GM23248 (cell line): ENCODE data around the gene MEGF11. TPM values are rescaled to one million over a fixed set of nuclear protein-coding genes. Genes with fewer than 3 reads are reported as not detected.
A peak's percentile ranks its signal among the peaks of the same experiment; 100 is the strongest.

ENCODE experiments used
- DNase-seq: peaks from one replicate; pipeline ENCODE4 v3.0.0-alpha.2; 2015
- H2AFZ ChIP-seq: fragments of 200-600 bp; sonication (generic); 2 replicates; pipeline ENCODE4 v1.6.1; 2016; ENCODE audit warnings: antibody characterized with exemption
- H3F3A ChIP-seq: fragments of 200-600 bp; sonication (generic); 2 replicates; pipeline ENCODE4 v1.6.1; 2016; ENCODE audit warnings: mild to moderate bottlenecking, antibody characterized with exemption, mixed run types; ENCODE audit not compliant: insufficient read depth
- H3K27ac ChIP-seq: fragments of 200-600 bp; sonication (generic); 2 replicates; pipeline ENCODE4 v1.5.1; 2016; ENCODE audit warnings: mild to moderate bottlenecking
- H3K27me3 ChIP-seq: fragments of 200-600 bp; sonication (generic); replicated peaks from 2 replicates; pipeline ENCODE4 v1.6.1; 2016; ENCODE audit warnings: mild to moderate bottlenecking; ENCODE audit not compliant: insufficient read depth
- H3K36me3 ChIP-seq: fragments of 200-600 bp; sonication (generic); 2 replicates; pipeline ENCODE4 v1.6.1; 2016; ENCODE audit warnings: low read depth, mild to moderate bottlenecking
- H3K4me1 ChIP-seq: fragments of 200-600 bp; sonication (generic); 2 replicates; pipeline ENCODE4 v1.6.1; 2016; ENCODE audit warnings: mild to moderate bottlenecking; ENCODE audit not compliant: insufficient read depth
- H3K4me2 ChIP-seq: fragments of 200-600 bp; sonication (generic); one replicate; pipeline ENCODE4 v1.6.1; 2016; ENCODE audit warnings: mild to moderate bottlenecking; ENCODE audit not compliant: unreplicated experiment
- H3K4me3 ChIP-seq: fragments of 200-600 bp; sonication (generic); 2 replicates; pipeline ENCODE4 v1.5.1; 2016; ENCODE audit warnings: mild to moderate bottlenecking
- H3K79me2 ChIP-seq: fragments of 200-600 bp; sonication (generic); 2 replicates; pipeline ENCODE4 v1.6.1; 2016; ENCODE audit warnings: mild to moderate bottlenecking; ENCODE audit not compliant: insufficient read depth
- H3K9ac ChIP-seq: fragments of 200-600 bp; sonication (generic); 2 replicates; pipeline ENCODE4 v1.6.1; 2016; ENCODE audit warnings: mild to moderate bottlenecking
- H3K9me2 ChIP-seq: fragments of 200-600 bp; sonication (generic); 2 replicates; pipeline ENCODE4 v1.6.1; 2016; ENCODE audit warnings: mixed run types, mild to moderate bottlenecking, moderate library complexity; ENCODE audit not compliant: insufficient read depth
- H3K9me3 ChIP-seq: fragments of 200-600 bp; sonication (generic); one replicate; pipeline ENCODE4 v1.6.1; 2017; ENCODE audit warnings: low read depth
- H4K20me1 ChIP-seq: fragments of 200-600 bp; sonication (generic); 2 replicates; pipeline ENCODE4 v1.6.0; 2016; ENCODE audit not compliant: insufficient read depth
- EZH2 ChIP-seq: fragments of 200-600 bp; sonication (generic); IDR thresholded peaks from 2 replicates; pipeline ENCODE4 v1.6.1; 2018; ENCODE audit warnings: antibody characterized with exemption, mild to moderate bottlenecking; ENCODE audit not compliant: insufficient read depth, poor library complexity, severe bottlenecking
- EZH2phosphoT487 ChIP-seq: fragments of 200-600 bp; sonication (generic); IDR thresholded peaks from 2 replicates; pipeline ENCODE4 v1.6.1; 2018; ENCODE audit warnings: antibody characterized with exemption, moderate library complexity, mild to moderate bottlenecking, low read depth; ENCODE audit not compliant: insufficient read depth
- WGBS, 2 experiments: methylation state at CpG; one replicate each; pipeline ENCODE4 v1.1.6; 2015 to 2017; ENCODE audit warnings: low lambda C conversion rate in 2 of 2, low coverage in 1 of 2; ENCODE audit errors: missing lambda C conversion rate in 2 of 2; 5-methylcytosine and 5-hydroxymethylcytosine counted together
- in situ Hi-C: fragments of 300-500 bp; cut with MboI; formaldehyde crosslinking; loops from 2 replicates; pipeline ENCODE4 v1.15.0; 2020
- polyA plus RNA-seq: library from polyadenylated mRNA; unstranded; fragments of >200 nt; fragmentation: Nextera tagmentation; extraction: Ambion mirVana; gene quantifications from 2 replicates; pipeline ENCODE4 v1.2.1, GENCODE V29; 2016
- total RNA-seq: library from RNA; depleted of rRNA; stranded (reverse); fragments of >200 nt; shearing (Covaris generic); gene quantifications from 2 replicates; pipeline ENCODE4 v1.2.3, GENCODE V29; 2014

Gene MEGF11
- total and polyA plus RNA-seq, 2 experiments from 2014 or later = 0.14 TPM; not detected in 1

DNA sequence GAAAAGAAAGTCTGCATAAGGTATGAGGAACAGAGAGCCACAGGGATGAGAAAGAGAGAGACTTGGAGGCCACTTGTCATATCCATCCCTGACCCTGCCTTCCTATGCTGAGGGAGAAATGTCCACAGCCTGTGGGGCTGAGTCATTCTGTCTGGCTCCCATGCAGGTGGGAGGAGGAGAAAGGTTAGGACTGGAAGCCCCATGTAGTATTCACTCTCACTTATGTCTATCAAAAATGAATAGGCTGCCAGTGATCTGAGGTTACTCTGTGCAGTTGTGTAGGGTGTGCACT, 313.0 kb downstream of the MEGF11 start:
- TF ChIP-seq EZH2 = no peak
- no peak for TF ChIP-seq EZH2phosphoT487
- Histone ChIP-seq H4K20me1 (no peaks in the 10 kb centered on the region), H3K4me1 (peaks cover 18% of the 10 kb centered on the region), H3K9ac (no peak overlapping the region), H3K9me3 (no peaks in the 10 kb centered on the region), H3K36me3 (no peaks in the 10 kb centered on the region), H3K9me2 (no peaks in the 10 kb centered on the region), H3K79me2 (no peaks in the 10 kb centered on the region), H2AFZ (no peak overlapping the region), H3K4me2 (peak overlapping the region; percentile 20), H3K4me3 (no peak overlapping the region), H3F3A (peaks cover 11% of the 10 kb centered on the region), H3K27me3 (peaks cover 7% of the 10 kb centered on the region), H3K27ac (no peak overlapping the region)
- DNase-seq = peak; percentile 53
- in situ Hi-C loops = no loop called here

- Histone ChIP-seq H3K36me3 (no peaks in the 10 kb centered on the region), H3K27ac (no peak overlapping the region; the same call in 1 of the 2 replicates), H3K4me2 (peak overlapping the region; percentile 20), H3K9me3 (no peaks in the 10 kb centered on the region), H2AFZ (no peak overlapping the region), H3K4me1 (peaks cover 18% of the 10 kb centered on the region), H3K27me3 (peaks cover 7% of the 10 kb centered on the region), H3K79me2 (no peaks in the 10 kb centered on the region), H3K9ac (no peak overlapping the region), H3K4me3 (no peak overlapping the region), H4K20me1 (no peaks in the 10 kb centered on the region), H3K9me2 (no peaks in the 10 kb centered on the region), H3F3A (peaks cover 11% of the 10 kb centered on the region)
- TF ChIP-seq EZH2 (no peak), EZH2phosphoT487 (0 out of 2 replicates have a peak, but pooled peaks have one; percentile 45)
- DNase-seq = peak; percentile 95
- 27% methylated on average over 10 of the region's 10 CpGs for WGBS, 2 experiments
- in situ Hi-C loops = no loop called here
These were observed 313.5 kb downstream of the MEGF11 start for GRCh38 chr15:65939901-65940617.

- in situ Hi-C loops = no loop called here
- Histone ChIP-seq H3K9me3 (no peaks in the 10 kb centered on the region), H3K36me3 (no peaks in the 10 kb centered on the region), H3F3A (peaks cover 11% of the 10 kb centered on the region), H2AFZ (no peak overlapping the region), H3K4me2 (no peak overlapping the region), H3K27ac (no peak overlapping the region), H3K79me2 (no peaks in the 10 kb centered on the region), H3K4me1 (peaks cover 18% of the 10 kb centered on the region), H3K27me3 (peaks cover 7% of the 10 kb centered on the region), H3K4me3 (no peak overlapping the region), H4K20me1 (no peaks in the 10 kb centered on the region), H3K9me2 (no peaks in the 10 kb centered on the region), H3K9ac (no peak overlapping the region)
- 86 to 93% methylated on average over 4 of the region's 4 CpGs for WGBS, 2 experiments
- DNase-seq = no peak
- no peak for TF ChIP-seq EZH2
- TF ChIP-seq EZH2phosphoT487 = no peak
These were observed 314.9 kb downstream of the MEGF11 start for GRCh38 chr15:65938604-65939003.

DNA sequence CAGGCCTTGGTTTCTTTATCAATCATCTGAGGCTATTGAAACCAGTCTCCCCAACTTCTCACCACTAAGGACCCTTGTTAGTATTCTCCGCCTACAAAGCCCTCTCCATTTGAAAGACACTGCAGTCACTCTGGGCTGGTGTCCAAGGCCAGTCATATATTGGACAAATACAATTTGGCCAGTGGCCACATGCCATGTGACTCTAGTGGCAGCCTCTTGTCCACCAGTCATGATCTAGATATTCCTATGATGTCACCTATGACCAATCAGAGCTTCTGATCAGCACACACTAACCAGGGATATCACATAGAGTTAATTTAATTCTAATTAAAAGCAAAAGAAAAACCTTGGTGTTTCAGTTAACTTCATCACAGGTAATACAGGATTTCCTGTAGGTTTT, 316.1 kb downstream of the MEGF11 start:
- Histone ChIP-seq H3F3A (peaks cover 11% of the 10 kb centered on the region), H3K27ac (no peak overlapping the region), H3K27me3 (peaks cover 7% of the 10 kb centered on the region), H3K79me2 (no peaks in the 10 kb centered on the region), H4K20me1 (no peaks in the 10 kb centered on the region), H3K4me2 (no peak overlapping the region), H2AFZ (no peak overlapping the region), H3K36me3 (no peaks in the 10 kb centered on the region), H3K9me3 (no peaks in the 10 kb centered on the region), H3K9me2 (no peaks in the 10 kb centered on the region), H3K4me3 (no peak overlapping the region), H3K4me1 (peaks cover 18% of the 10 kb centered on the region), H3K9ac (no peak overlapping the region)
- WGBS, 2 experiments = 90 to 100% methylated on average over 1 of the region's 1 CpG
- in situ Hi-C loops = no loop called here
- DNase-seq = peak; percentile 43
- TF ChIP-seq EZH2 (no peak), EZH2phosphoT487 (no peak)

DNA sequence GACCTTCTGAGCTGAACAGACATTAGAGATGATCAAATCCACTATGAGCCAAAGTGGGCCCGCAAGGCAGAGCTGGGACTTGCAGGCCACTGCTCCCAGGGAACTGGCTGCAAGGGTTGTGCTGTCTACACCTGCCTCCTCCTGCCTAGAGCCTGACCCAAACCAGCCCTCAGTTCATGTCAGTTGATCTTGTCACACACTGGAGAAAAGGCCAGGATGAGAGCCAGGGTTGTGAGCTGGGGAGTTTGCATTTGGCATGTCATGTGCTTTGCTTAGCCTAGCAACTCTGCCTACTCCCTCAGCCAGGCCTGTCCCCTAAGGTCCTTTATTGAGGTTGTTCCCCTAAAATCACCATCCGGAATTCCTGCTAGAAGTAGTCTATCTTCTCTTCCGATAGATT, 316.5 kb downstream of the MEGF11 start:
- 93 to 97% methylated on average over 3 of the region's 3 CpGs for WGBS, 2 experiments
- Histone ChIP-seq H2AFZ (no peak overlapping the region), H4K20me1 (no peaks in the 10 kb centered on the region), H3K36me3 (no peaks in the 10 kb centered on the region), H3K9ac (no peak overlapping the region), H3K9me3 (no peaks in the 10 kb centered on the region), H3K4me1 (peaks cover 18% of the 10 kb centered on the region), H3K9me2 (no peaks in the 10 kb centered on the region), H3F3A (peaks cover 11% of the 10 kb centered on the region), H3K79me2 (no peaks in the 10 kb centered on the region), H3K4me2 (no peak overlapping the region), H3K27ac (no peak overlapping the region), H3K27me3 (peaks cover 3% of the 10 kb centered on the region; the same call in 1 of the 2 replicates), H3K4me3 (no peak overlapping the region)
- DNase-seq = no peak
- no peak for TF ChIP-seq EZH2
- TF ChIP-seq EZH2phosphoT487 = no peak
- in situ Hi-C loops = no loop called here
